ENCODE results near the gene DDX54. TPM values are rescaled to one million over a fixed set of nuclear protein-coding genes. Genes with fewer than 3 reads are reported as not detected.

DDX54 gene
- total RNA-seq = 10 to 100 TPM; 42.0 to 61.1 TPM
- polyA plus RNA-seq (ENCODE audit: insufficient read length in 6 of 6) = 10 to 100 TPM; 47.9 to 73.6 (median 62.9) TPM
- long read RNA-seq, donor 1, full-length matches to known transcripts = 5 of 17 reads
- long read RNA-seq, donor 1, partial matches to known transcripts = 12 of 17 reads
- long read RNA-seq, donor 1, other reads (novel, unspliced or antisense) = 0 of 17 reads
- long read RNA-seq, donor 2, full-length matches to known transcripts = 3 of 13 reads
- long read RNA-seq, donor 2, partial matches to known transcripts = 10 of 13 reads
- long read RNA-seq, donor 2, other reads (novel, unspliced or antisense) = 0 of 13 reads
- long read RNA-seq, donor 3, full-length matches to known transcripts = 8 of 25 reads
- long read RNA-seq, donor 3, partial matches to known transcripts = 11 of 25 reads
- long read RNA-seq, donor 3, other reads (novel, unspliced or antisense) = 6 of 25 reads
- long read RNA-seq, donor 4, full-length matches to known transcripts = 12 of 22 reads
- long read RNA-seq, donor 4, partial matches to known transcripts = 5 of 22 reads
- long read RNA-seq, donor 4, other reads (novel, unspliced or antisense) = 5 of 22 reads
- long read RNA-seq, donor 5, full-length matches to known transcripts = 6 of 6 reads
- long read RNA-seq, donor 5, partial matches to known transcripts = 0 of 6 reads
- long read RNA-seq, donor 5, other reads (novel, unspliced or antisense) = 0 of 6 reads
- long read RNA-seq, donor 6, full-length matches to known transcripts = 3 of 3 reads
- long read RNA-seq, donor 6, partial matches to known transcripts = 0 of 3 reads
- long read RNA-seq, donor 6, other reads (novel, unspliced or antisense) = 0 of 3 reads
- long read RNA-seq, donor 7, full-length matches to known transcripts = 4 of 4 reads
- long read RNA-seq, donor 7, partial matches to known transcripts = 0 of 4 reads
- long read RNA-seq, donor 7, other reads (novel, unspliced or antisense) = 0 of 4 reads
- long read RNA-seq, donor 8, full-length matches to known transcripts = 3 of 41 reads
- long read RNA-seq, donor 8, partial matches to known transcripts = 38 of 41 reads
- long read RNA-seq, donor 8, other reads (novel, unspliced or antisense) = 0 of 41 reads
- long read RNA-seq, donor 9 = 0 reads
- long read RNA-seq, donor 10, full-length matches to known transcripts = 22 of 30 reads
- long read RNA-seq, donor 10, partial matches to known transcripts = 6 of 30 reads
- long read RNA-seq, donor 10, other reads (novel, unspliced or antisense) = 2 of 30 reads
- long read RNA-seq, donor 11, full-length matches to known transcripts = 5 of 5 reads
- long read RNA-seq, donor 11, partial matches to known transcripts = 0 of 5 reads
- long read RNA-seq, donor 11, other reads (novel, unspliced or antisense) = 0 of 5 reads
- long read RNA-seq, donor 12, partial matches to known transcripts = 0 of 1 reads
- long read RNA-seq, donor 12, other reads (novel, unspliced or antisense) = 0 of 1 reads

DNA sequence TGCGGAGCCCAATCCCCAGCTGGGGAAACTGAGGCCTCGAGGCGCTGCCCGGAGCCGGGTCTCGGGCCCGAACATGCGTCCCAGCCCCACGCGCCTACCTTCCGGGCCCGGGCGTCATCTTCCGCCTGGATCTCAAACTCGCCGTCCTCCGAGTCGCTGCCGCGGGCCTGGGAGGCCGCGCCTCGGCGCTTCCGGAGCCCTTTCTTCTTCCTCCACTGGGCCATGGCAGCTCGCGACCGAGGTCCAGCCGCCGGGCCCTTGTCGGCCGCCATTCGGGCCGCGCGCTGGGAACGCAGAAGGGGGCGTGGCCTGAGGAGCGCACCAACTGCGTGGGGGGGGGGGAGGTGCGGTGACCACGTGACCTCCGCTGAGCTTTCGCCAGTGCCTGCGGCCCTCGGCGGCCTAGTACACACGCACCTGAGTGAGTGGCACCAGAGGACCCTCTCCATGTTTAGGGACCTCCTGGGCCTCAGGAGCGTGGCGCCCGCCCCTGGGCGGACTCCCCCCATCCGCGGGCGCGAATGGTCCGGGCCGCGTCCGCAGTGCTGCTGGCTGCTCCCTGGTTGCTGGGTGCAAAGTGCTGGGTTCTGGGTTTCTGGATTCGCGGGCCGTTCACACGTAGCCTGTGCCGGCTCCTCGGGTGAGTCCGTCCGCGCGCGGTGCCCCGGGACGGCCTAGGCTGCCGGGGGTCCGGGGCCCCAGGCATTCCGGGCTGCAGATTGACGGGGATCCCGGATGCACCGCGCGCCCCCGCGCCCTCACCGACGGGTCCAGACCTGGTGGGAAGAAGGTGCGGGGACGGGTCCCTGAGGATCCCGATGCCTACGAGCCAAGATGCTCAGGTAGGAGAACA is at the start of gene DDX54, which contains the start of gene RITA1:
Gene DDX54 (minus strand): TSS at position 299 of the 853 bp plus-strand sequence. CDS start 27 bp downstream, at position 272.
Gene RITA1 (plus strand): TSS at position 542 of the 853 bp plus-strand sequence. CDS start 1,026 bp downstream, outside the sequence.
- DNase-seq (peak; percentile 79 to 93 (median 86)), ATAC-seq (peak; percentile 91)
- no peaks in the 10 kb centered on the region for H3K9me3 ChIP-seq
- H3K27me3 ChIP-seq = no peaks in the 10 kb centered on the region
- H3K27ac ChIP-seq = peak within 1 kb of the TSS; percentile 90 to 97
- TF ChIP-seq CTCF (IDR thresholded peaks at IDR 0.05) = no peak
- peaks cover 0 to 14% of the 10 kb centered on the region in 2 donors for H3K36me3 ChIP-seq
- H3K4me1 ChIP-seq = peaks cover 5 to 46% of the 10 kb centered on the region in 2 donors
- H3K4me3 ChIP-seq = peak within 1 kb of the TSS; percentile 100
- intact Hi-C loops (cut with DNase I) = no loop called here

DNA sequence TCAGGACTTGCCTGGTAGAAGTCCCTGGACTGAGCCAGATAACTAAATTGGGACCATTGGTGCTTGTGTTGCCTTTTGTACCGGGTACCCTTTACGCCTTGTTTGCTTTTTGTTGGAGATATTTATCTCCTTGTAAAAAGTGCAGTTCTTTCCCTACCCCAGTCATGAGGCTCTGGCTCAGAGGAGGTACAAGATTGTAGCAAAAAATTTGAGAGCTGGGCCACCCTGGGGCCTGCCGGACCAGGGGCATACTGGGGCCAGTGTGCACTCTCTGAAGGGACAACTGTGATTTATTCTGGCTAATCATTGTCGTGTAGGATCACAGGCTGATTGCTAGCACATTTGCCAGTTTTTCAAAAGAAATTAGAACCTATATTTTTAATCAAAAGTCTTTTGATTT is 49.2 kb upstream of the DDX54 start:
- intact Hi-C loops (cut with DNase I) = no loop called here
- TF ChIP-seq CTCF (IDR thresholded peaks at IDR 0.05) = no peak
- Histone ChIP-seq H3K4me1 (peaks cover 7 to 84% of the 10 kb centered on the region in 2 donors), H3K4me3 (no peak overlapping the region), H3K9me3 (no peaks in the 10 kb centered on the region), H3K27me3 (no peaks in the 10 kb centered on the region), H3K36me3 (peaks cover 0 to 41% of the 10 kb centered on the region in 2 donors), H3K27ac (no peak overlapping the region)
- ATAC-seq (no peak), DNase-seq (peak in 1 of 4 donors; percentile 10)

GRCh38 chr12:113233967-113234366 is 48.7 kb upstream of the DDX54 start:
- intact Hi-C loops (cut with DNase I) = no loop called here
- Histone ChIP-seq H3K36me3 (peaks cover 0 to 44% of the 10 kb centered on the region in 2 donors), H3K27ac (no peak overlapping the region), H3K9me3 (no peaks in the 10 kb centered on the region), H3K27me3 (no peaks in the 10 kb centered on the region), H3K4me1 (peaks cover 4 to 84% of the 10 kb centered on the region in 2 donors), H3K4me3 (no peak overlapping the region)
- TF ChIP-seq CTCF (IDR thresholded peaks at IDR 0.05) = no peak
- DNase-seq (peak in 1 of 4 donors; percentile 6), ATAC-seq (no peak)
